ENCODE results near the gene PLCB1. TPM values are rescaled to one million over a fixed set of nuclear protein-coding genes. Genes with fewer than 3 reads are reported as not detected.
"Not testable (repeated sequence)": the region's sequence is repeated elsewhere in the genome, so short reads cannot be mapped to it uniquely, and the experiment has no call there.

PLCB1 gene
- polyA plus RNA-seq, 1 donor (not counting 4 experiments of a cell fraction or from before 2014, with no cell fraction given): 0.37 TPM

GRCh38 chr20:8097307-8097706 is 34.8 kb upstream of the PLCB1 start:
- Histone ChIP-seq H3K27ac (ENCODE audit: control insufficient read depth, insufficient read depth, low read length) (no peak overlapping the region), H3K36me3 (ENCODE audit: control insufficient read depth in 2 of 2, extremely low read depth in 1 of 2, insufficient read depth in 2 of 2, low read length in 2 of 2) (no peaks in the 10 kb centered on the region), H3K79me2 (ENCODE audit: control insufficient read depth, insufficient read depth, low read length) (no peaks in the 10 kb centered on the region), H3K9me1 (ENCODE audit: control insufficient read depth, extremely low read depth, insufficient read depth, low read length) (no peaks in the 10 kb centered on the region), H3K27me3 (ENCODE audit: control insufficient read depth, extremely low read depth, insufficient read depth, low read length) (no peaks in the 10 kb centered on the region), H4K20me1 (ENCODE audit: control insufficient read depth, extremely low read depth, insufficient read depth, low read length) (no peaks in the 10 kb centered on the region), H3K4me2 (ENCODE audit: control insufficient read depth, extremely low read depth, insufficient read depth, low read depth, low read length) (no peak overlapping the region), H3K4me3 (ENCODE audit: control insufficient read depth in 2 of 3, extremely low read depth in 1 of 3, insufficient read depth in 2 of 3, low read depth in 1 of 3, low read length in 3 of 3) (no peak overlapping the region), H3K9me3 (ENCODE audit: control insufficient read depth, low read depth, low read length) (no peaks in the 10 kb centered on the region), H3K4me1 (ENCODE audit: control insufficient read depth, extremely low read depth, insufficient read depth, low read length) (no peaks in the 10 kb centered on the region), H3K9ac (ENCODE audit: control insufficient read depth, extremely low read depth, insufficient read depth, low read length) (no peak overlapping the region), H2AFZ (ENCODE audit: control insufficient read depth, low read length) (no peak overlapping the region)
- TF ChIP-seq EZH2 (IDR thresholded peaks at IDR 0.05; ENCODE audit: low read length) (no peak), CTCF (optimal IDR thresholded peaks at IDR 0.05 in 1 of 3, IDR thresholded peaks at IDR 0.05 in 1 of 3, conservative IDR thresholded peaks at IDR 0.05 in 1 of 3; ENCODE audit: extremely low read depth in 1 of 3, insufficient read depth in 2 of 3, low read length in 3 of 3) (no peak)
- DNase-seq (ENCODE audit: low read depth, low spot score) (no peak), FAIRE-seq (no peak)
- dilution Hi-C loops (cut with MboI; ENCODE audit: extremely low pct_ligation_motif_present, low sequenced_read_pairs): no loop called here

GRCh38 chr20:8104252-8104651 is 27.8 kb upstream of the PLCB1 start:
- DNase-seq (ENCODE audit: low read depth, low spot score) (no peak), FAIRE-seq (no peak)
- TF ChIP-seq CTCF (optimal IDR thresholded peaks at IDR 0.05 in 1 of 3, IDR thresholded peaks at IDR 0.05 in 1 of 3, conservative IDR thresholded peaks at IDR 0.05 in 1 of 3; ENCODE audit: extremely low read depth in 1 of 3, insufficient read depth in 2 of 3, low read length in 3 of 3) (no peak), EZH2 (IDR thresholded peaks at IDR 0.05; ENCODE audit: low read length) (no peak)
- Histone ChIP-seq H3K9me3 (ENCODE audit: control insufficient read depth, low read depth, low read length) (no peaks in the 10 kb centered on the region), H3K79me2 (ENCODE audit: control insufficient read depth, insufficient read depth, low read length) (no peaks in the 10 kb centered on the region), H3K9ac (ENCODE audit: control insufficient read depth, extremely low read depth, insufficient read depth, low read length) (no peak overlapping the region), H3K9me1 (ENCODE audit: control insufficient read depth, extremely low read depth, insufficient read depth, low read length) (no peaks in the 10 kb centered on the region), H3K4me2 (ENCODE audit: control insufficient read depth, extremely low read depth, insufficient read depth, low read depth, low read length) (no peak overlapping the region), H4K20me1 (ENCODE audit: control insufficient read depth, extremely low read depth, insufficient read depth, low read length) (no peaks in the 10 kb centered on the region), H3K4me3 (ENCODE audit: control insufficient read depth in 2 of 3, extremely low read depth in 1 of 3, insufficient read depth in 2 of 3, low read depth in 1 of 3, low read length in 3 of 3) (no peak overlapping the region), H3K27me3 (ENCODE audit: control insufficient read depth, extremely low read depth, insufficient read depth, low read length) (no peaks in the 10 kb centered on the region), H2AFZ (ENCODE audit: control insufficient read depth, low read length) (no peak overlapping the region), H3K36me3 (ENCODE audit: control insufficient read depth in 2 of 2, extremely low read depth in 1 of 2, insufficient read depth in 2 of 2, low read length in 2 of 2) (no peaks in the 10 kb centered on the region), H3K4me1 (ENCODE audit: control insufficient read depth, extremely low read depth, insufficient read depth, low read length) (no peaks in the 10 kb centered on the region), H3K27ac (ENCODE audit: control insufficient read depth, insufficient read depth, low read length) (no peak overlapping the region)
- dilution Hi-C loops (cut with MboI; ENCODE audit: extremely low pct_ligation_motif_present, low sequenced_read_pairs): no loop called here

GRCh38 chr20:8114612-8115011 is 17.5 kb upstream of the PLCB1 start:
- H3K9me1 ChIP-seq (ENCODE audit: control insufficient read depth, extremely low read depth, insufficient read depth, low read length); H3K9me3 ChIP-seq (ENCODE audit: control insufficient read depth, low read depth, low read length); H3K27me3 ChIP-seq (ENCODE audit: control insufficient read depth, extremely low read depth, insufficient read depth, low read length); H3K9ac ChIP-seq (ENCODE audit: control insufficient read depth, extremely low read depth, insufficient read depth, low read length); H3K4me3 ChIP-seq (ENCODE audit: control insufficient read depth in 2 of 3, extremely low read depth in 1 of 3, insufficient read depth in 2 of 3, low read depth in 1 of 3, low read length in 3 of 3); H3K4me1 ChIP-seq (ENCODE audit: control insufficient read depth, extremely low read depth, insufficient read depth, low read length); H3K27ac ChIP-seq (ENCODE audit: control insufficient read depth, insufficient read depth, low read length); FAIRE-seq; DNase-seq (ENCODE audit: low read depth, low spot score); H3K4me2 ChIP-seq (ENCODE audit: control insufficient read depth, extremely low read depth, insufficient read depth, low read depth, low read length); H2AFZ ChIP-seq (ENCODE audit: control insufficient read depth, low read length); H3K36me3 ChIP-seq (ENCODE audit: control insufficient read depth in 2 of 2, extremely low read depth in 1 of 2, insufficient read depth in 2 of 2, low read length in 2 of 2); H4K20me1 ChIP-seq (ENCODE audit: control insufficient read depth, extremely low read depth, insufficient read depth, low read length); H3K79me2 ChIP-seq (ENCODE audit: control insufficient read depth, insufficient read depth, low read length); dilution Hi-C loops (cut with MboI; ENCODE audit: extremely low pct_ligation_motif_present, low sequenced_read_pairs): not testable (repeated sequence)

Measured in keratinocyte (primary cell).